ENCODE data around the gene AKAP3.

Gene AKAP3

DNA sequence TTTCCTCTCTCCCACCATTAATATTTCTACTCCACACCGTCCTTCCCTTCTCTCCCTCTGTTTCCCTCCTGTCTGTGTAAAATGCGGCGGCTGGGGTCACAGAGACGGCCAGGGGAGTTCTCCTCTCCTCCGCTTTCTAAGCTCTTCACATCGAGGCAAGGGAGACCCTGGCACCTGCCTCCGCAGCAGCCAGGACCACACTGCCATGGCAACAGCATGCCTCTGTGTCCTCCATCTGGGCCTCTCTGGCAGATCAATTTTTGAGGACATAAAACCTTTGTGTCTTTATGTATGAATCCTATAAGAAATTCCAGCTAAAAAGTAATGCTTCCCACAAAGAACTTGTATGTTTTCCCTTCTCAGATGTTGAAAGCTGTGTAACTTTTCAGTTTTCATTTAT, 45.4 kb downstream of the AKAP3 start:
- TF ChIP-seq, protein P1, sequence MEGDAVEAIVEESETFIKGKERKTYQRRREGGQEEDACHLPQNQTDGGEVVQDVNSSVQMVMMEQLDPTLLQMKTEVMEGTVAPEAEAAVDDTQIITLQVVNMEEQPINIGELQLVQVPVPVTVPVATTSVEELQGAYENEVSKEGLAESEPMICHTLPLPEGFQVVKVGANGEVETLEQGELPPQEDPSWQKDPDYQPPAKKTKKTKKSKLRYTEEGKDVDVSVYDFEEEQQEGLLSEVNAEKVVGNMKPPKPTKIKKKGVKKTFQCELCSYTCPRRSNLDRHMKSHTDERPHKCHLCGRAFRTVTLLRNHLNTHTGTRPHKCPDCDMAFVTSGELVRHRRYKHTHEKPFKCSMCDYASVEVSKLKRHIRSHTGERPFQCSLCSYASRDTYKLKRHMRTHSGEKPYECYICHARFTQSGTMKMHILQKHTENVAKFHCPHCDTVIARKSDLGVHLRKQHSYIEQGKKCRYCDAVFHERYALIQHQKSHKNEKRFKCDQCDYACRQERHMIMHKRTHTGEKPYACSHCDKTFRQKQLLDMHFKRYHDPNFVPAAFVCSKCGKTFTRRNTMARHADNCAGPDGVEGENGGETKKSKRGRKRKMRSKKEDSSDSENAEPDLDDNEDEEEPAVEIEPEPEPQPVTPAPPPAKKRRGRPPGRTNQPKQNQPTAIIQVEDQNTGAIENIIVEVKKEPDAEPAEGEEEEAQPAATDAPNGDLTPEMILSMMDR (IDR thresholded peaks at IDR 0.05; ENCODE audit: insufficient read depth, low read length, poor library complexity, severe bottlenecking), result no peak
- H3K27me3 ChIP-seq (replicated peaks; ENCODE audit: control insufficient read depth, insufficient read depth, low read length), result no peaks in the 10 kb centered on the region
- H3K36me3 ChIP-seq (ENCODE audit: control insufficient read depth, insufficient read depth, low read length), result no peaks in the 10 kb centered on the region
- no peak overlapping the region for H3K4me3 ChIP-seq (replicated peaks; ENCODE audit: low read depth, low read length)
- no peak for DNase-seq (ENCODE audit: extremely low read depth, insufficient read length)

DNA sequence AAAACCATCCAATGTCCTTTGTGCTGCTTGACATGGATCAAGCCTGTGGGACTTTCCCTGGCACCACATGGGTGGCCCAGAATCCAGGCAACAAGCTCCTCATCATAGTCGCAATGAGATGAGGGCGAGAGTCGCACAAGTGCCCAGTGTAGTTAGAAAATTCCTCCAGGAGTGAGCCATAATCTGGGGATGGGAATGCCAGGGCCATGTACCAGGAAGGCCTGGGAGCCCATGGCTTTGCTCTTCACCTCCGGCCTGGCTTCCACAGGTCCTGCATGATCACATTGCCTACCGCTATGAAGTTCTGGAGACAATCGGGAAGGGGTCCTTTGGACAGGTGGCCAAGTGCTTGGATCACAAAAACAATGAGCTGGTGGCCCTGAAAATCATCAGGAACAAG, 53.0 kb downstream of the AKAP3 start:
- Histone ChIP-seq H3K4me3 (replicated peaks; ENCODE audit: low read depth, low read length) (no peak overlapping the region), H3K27me3 (replicated peaks; ENCODE audit: control insufficient read depth, insufficient read depth, low read length) (no peaks in the 10 kb centered on the region), H3K36me3 (ENCODE audit: control insufficient read depth, insufficient read depth, low read length) (no peaks in the 10 kb centered on the region)
- no peak for DNase-seq (ENCODE audit: extremely low read depth, insufficient read length)
- TF ChIP-seq, protein P1 (IDR thresholded peaks at IDR 0.05; ENCODE audit: insufficient read depth, low read length, poor library complexity, severe bottlenecking), result no peak

DNA sequence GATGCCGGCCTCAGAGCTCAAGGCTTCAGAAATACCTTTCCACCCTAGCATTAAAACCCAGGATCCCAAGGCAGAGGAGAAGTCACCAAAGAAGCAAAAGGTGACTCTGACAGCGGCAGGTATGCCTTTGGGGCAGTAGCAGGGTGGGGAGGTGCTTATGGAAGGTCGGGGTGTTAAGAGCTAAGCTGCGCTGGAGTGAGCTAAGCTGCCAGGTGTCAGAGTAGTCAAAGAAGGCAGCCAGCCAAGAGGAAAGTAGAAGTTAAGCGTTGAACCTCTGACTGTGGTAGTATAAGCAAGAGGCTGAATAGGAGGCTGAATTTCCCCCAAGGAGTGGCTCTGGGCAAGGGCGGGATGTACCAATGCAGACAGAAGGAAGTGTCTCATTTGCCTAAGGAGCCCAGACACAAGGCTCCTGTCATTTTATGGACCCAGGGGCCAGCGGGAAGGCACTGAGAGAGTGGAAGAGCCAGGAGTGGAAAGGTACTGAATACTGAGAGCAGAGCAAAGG, 57.6 kb downstream of the AKAP3 start:
- DNase-seq (ENCODE audit: extremely low read depth, insufficient read length), result no peak
- Histone ChIP-seq H3K27me3 (replicated peaks; ENCODE audit: control insufficient read depth, insufficient read depth, low read length) (no peaks in the 10 kb centered on the region; the same call in 1 of the 2 replicates), H3K36me3 (ENCODE audit: control insufficient read depth, insufficient read depth, low read length) (no peaks in the 10 kb centered on the region), H3K4me3 (replicated peaks; ENCODE audit: low read depth, low read length) (no peak overlapping the region)
- TF ChIP-seq, protein P1 (IDR thresholded peaks at IDR 0.05; ENCODE audit: insufficient read depth, low read length, poor library complexity, severe bottlenecking), result no peak

DNA sequence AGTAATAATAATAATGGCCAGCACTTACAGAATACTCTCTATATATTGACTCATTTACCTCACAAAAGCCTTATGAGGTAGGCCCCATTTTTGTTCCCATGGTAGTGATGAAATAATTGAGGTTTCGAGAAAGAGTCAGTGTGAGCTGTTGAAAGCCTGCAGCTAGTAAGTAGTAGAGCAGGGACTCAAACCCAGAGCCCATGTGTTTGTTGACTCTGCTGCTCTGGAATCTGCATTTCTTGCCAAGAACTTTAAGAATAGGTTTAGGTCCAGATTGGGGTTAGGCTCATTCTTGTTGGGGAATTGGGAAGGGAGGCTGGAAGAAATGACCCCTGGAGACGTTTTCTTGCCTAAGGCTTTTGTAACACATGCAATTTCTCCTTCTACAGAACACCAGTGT, 58.9 kb downstream of the AKAP3 start:
- no peak for DNase-seq (ENCODE audit: extremely low read depth, insufficient read length)

DNA sequence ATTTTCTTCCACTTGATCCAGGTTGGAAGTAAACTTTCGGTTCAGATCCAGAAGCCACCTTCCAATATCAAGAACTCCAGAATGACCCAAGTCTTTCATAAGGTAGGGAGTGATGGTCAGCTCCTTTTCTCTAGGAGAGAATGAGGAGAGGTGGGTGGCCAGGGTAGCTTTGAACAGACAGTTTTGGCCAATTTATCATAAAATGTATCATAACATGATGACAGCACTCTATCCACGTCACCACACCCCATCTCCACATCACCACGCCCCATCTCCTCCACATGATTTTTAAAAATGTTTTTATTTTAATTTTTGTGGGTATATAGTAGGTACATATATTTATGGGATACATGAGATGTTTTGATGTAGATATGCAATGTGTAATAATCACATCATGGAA, 59.9 kb downstream of the AKAP3 start:
- Histone ChIP-seq H3K36me3 (ENCODE audit: control insufficient read depth, insufficient read depth, low read length) (no peaks in the 10 kb centered on the region), H3K27me3 (replicated peaks; ENCODE audit: control insufficient read depth, insufficient read depth, low read length) (no peaks in the 10 kb centered on the region; the same call in 1 of the 2 replicates), H3K4me3 (replicated peaks; ENCODE audit: low read depth, low read length) (no peak overlapping the region)
- no peak for DNase-seq (ENCODE audit: extremely low read depth, insufficient read length)
- TF ChIP-seq, protein P1 (IDR thresholded peaks at IDR 0.05; ENCODE audit: insufficient read depth, low read length, poor library complexity, severe bottlenecking), result no peak

More for the DNA sequence above, 58.9 kb downstream of the AKAP3 start:
- H3K4me3 ChIP-seq (replicated peaks; ENCODE audit: low read depth, low read length), result no peak overlapping the region
- H3K36me3 ChIP-seq (ENCODE audit: control insufficient read depth, insufficient read depth, low read length), result no peaks in the 10 kb centered on the region
- H3K27me3 ChIP-seq (replicated peaks; ENCODE audit: control insufficient read depth, insufficient read depth, low read length), result no peaks in the 10 kb centered on the region; the same call in 1 of the 2 replicates
- TF ChIP-seq, protein P1 (IDR thresholded peaks at IDR 0.05; ENCODE audit: insufficient read depth, low read length, poor library complexity, severe bottlenecking), result no peak

DNA sequence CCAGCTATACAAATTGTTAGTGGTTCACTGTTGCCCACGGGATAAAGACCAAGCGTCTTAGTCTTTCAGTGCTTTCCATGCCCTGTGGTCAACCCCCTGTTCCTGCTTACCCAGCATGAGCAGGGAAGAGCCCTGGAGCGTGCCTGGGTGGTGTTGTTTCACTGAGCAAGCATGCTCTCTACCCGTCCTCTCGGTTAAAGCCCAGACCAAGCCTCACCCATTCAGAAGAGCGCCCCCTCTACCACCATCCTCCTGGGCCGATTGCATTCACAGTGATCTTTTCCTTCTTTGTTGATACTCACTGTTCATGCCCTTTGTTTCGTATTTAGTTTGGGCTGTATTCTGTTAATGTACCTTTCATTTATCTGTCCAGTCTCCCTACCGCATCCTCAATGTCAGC, 61.7 kb downstream of the AKAP3 start:
- H3K36me3 ChIP-seq (ENCODE audit: control insufficient read depth, insufficient read depth, low read length), result no peaks in the 10 kb centered on the region
- DNase-seq (ENCODE audit: extremely low read depth, insufficient read length), result no peak
- TF ChIP-seq, protein P1 (IDR thresholded peaks at IDR 0.05; ENCODE audit: insufficient read depth, low read length, poor library complexity, severe bottlenecking), result no peak
- H3K27me3 ChIP-seq (replicated peaks; ENCODE audit: control insufficient read depth, insufficient read depth, low read length), result no peaks in the 10 kb centered on the region; the same call in 1 of the 2 replicates
- no peak overlapping the region for H3K4me3 ChIP-seq (replicated peaks; ENCODE audit: low read depth, low read length)
